HG02588 (cell line): ENCODE results near the gene LRRC3.
"Not testable (repeated sequence)": the region's sequence is repeated elsewhere in the genome, so short reads cannot be mapped to it uniquely, and the experiment has no call there.

Source experiments
- ATAC-seq: cut with Tn5 transposase; IDR thresholded peaks from one replicate; pipeline ENCODE4 v1.9.1; 2021; ENCODE audit warnings: mild to moderate bottlenecking, moderate library complexity; ENCODE audit not compliant: unreplicated experiment

LRRC3 gene

DNA sequence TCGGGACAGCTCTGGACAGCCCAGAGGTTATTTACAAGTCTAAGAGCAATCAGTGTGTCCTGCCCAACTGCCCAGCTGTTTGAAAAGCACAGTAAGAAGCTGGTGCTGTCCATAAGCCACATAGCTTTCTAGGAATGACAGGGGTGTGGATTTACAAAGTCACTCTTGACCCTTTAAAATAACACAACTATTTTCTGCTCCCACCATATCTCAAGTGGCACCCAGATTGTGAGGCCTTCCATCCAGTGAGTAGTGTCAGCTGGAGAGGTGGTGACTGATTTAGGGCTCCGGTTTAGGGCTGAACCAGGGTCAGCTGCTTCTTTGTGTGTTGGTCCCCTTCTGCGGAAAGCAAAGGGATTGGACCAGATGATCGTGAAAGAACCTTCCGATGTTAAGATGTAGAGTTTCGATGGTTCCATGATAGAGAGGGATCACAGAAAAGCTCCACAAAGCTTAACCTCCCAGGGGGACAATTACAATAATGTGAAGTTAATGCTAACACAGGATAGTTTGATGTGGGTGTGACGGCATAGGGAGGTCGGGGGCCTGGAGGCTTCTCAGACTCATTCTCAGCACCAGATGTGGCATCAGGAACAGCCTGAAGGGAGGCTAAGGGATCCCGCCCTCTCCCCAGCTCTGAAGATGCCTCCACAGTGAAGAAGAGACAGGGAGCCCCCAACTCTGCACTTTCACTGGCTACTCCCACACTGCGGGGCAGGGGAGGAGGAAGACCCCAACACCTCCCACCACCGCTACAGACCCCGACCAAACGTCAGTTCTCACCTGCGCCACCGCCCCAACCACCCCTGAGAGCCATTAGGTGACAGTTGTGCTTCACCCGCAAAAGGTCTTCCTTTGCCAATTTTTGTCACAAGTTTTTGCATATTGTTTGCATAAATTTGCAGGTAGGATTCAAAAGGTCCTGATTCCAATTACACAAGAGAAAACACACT is 40.6 kb downstream of the LRRC3 start:
- no peak for ATAC-seq

- no peak for ATAC-seq
These were observed 41.5 kb downstream of the LRRC3 start for GRCh38 chr21:44496564-44497550.

DNA sequence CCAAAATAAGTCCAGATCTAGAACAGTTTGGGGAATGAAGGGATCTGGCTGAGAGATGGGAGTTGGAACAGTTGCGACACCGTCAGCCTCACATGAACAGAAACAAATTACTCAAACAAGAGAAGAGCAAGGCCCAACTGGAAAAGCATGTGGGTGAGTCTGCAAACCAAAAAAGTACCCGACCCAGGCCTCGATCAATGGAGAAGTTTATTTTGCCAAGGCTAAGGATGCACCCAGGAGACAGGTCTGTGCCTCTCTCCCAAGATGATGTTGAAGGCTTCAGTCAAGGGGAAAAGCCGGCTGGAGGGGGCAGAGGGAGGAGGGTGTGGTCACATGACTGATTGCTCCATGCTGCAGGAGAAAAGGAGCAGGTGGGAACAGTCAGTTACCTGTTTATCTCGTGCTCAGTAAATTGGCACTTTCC is 42.4 kb downstream of the LRRC3 start:
- no peak for ATAC-seq

DNA sequence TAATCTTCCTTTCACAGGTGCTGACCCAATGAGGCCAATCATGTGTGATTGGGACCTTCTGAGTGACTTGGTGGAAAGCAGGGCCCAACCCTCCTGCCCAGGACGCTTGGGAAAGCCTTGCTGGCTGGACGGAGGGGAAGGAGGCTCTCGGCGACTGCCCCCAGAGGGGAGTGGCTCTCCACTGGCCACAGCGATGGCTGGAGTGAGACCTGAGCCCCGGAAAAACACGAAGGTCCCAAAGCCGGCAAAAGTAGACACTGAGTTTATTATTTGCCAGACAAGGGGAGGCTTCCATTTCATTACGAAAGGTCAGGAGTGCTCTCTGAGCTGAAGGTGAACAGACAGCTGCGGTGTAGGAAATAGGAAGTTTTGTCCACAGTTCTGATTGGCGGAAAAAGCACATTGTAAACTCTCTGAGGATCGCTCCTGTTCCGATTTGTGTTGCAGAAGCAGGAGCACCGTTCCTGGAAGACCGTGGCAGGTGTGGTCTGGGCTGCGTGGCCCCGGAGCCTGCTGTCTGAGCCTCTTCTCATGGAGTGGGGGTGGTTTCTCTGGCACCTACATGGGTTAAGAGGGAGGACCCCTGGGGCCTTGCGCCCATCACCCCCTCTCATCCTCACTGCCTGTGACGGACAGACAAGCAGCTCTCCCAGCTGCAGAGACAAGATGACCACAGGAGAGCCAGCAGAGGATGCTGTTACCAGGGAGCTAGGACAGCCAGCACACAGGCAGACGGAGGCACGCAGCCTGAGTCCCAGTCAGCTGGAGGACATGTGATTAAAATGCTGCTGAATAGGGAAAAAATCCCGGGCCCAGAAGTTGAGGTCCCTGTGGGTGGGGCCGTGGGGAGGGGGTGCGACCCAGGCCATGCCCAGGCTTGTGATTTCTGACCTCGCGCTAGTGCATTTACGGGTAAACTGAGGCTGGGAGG is 43.2 kb downstream of the LRRC3 start:
- no peak for ATAC-seq

DNA sequence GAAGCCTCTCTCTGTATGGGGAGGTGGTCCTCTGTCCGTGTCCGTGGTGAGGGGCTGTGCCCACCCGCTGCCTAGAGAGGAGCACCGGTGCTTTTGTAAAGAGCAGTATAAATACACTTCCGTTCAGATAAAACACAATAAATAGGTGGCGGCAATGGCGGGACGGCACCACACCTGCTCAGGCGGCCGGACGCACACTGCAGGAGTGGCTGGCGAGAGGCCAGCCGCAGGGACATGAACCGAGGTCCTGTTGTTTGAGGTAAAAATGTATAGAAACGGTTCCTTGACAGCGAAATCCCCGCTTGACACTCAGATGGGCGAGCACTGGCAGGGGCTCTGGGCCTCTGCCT is 43.9 kb downstream of the LRRC3 start:
- no peak for ATAC-seq

DNA sequence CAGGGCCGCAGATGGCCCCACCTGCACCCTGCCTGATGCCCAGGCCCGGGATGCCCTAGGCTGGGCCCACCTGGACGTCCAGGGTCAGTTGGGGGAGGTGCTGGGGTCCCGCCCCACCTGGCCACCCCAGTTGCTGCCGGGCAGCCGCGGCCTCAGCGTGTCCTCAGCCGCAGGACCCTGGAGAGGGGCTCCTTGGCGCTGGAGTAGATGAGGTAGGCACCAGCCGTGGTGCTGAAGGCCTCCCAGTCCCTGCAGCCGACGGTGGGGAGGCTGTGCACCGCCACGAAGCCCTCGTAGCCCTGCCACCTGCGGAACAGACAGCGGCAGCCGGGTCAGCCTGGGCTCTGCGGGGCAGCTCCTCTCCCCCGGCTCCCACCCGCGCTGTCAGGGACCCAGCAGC is 44.3 kb downstream of the LRRC3 start:
- ATAC-seq: no peak

GRCh38 chr21:44500111-44500510 is 44.8 kb downstream of the LRRC3 start:
- ATAC-seq: no peak

DNA sequence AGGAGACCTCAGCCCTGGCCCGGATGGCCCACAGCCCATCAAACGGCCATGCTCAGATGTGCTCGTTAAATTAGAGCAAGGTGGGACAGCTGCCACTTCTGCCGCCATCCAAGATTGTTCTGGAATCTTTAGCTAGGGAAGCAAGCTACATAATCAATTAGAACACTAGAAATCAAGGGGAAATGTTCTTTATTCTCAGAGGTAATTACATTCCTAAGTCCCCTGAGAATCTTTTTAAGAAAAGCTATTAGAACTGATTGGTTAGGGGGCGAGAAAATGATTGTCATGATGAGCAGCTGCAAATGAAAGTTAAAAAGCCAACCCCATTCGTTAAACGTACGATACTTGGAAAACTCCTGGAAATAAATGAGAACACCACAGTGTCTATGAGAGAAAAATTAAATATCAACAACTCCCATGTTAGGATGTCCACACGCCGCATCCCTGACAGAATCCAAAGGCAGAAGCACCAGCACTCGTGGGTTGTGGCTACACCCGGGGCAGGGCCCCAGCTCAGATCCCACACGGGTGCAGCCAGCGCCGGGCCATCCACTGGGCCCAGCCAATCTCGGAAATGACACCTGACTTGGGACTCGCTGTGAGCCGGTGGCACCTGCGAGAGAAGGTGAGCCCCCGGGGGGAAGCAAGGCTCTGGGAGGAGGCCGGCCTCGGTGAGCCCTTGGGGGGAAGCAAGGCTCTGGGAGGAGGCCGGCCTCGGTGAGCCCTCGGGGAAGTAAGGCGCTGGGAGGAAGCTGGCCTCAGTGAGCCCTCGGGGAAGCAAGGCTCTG is 47.1 kb downstream of the LRRC3 start:
- no peak for ATAC-seq

- ATAC-seq: not testable (repeated sequence)
These were observed 47.9 kb downstream of the LRRC3 start for GRCh38 chr21:44503006-44503889.

DNA sequence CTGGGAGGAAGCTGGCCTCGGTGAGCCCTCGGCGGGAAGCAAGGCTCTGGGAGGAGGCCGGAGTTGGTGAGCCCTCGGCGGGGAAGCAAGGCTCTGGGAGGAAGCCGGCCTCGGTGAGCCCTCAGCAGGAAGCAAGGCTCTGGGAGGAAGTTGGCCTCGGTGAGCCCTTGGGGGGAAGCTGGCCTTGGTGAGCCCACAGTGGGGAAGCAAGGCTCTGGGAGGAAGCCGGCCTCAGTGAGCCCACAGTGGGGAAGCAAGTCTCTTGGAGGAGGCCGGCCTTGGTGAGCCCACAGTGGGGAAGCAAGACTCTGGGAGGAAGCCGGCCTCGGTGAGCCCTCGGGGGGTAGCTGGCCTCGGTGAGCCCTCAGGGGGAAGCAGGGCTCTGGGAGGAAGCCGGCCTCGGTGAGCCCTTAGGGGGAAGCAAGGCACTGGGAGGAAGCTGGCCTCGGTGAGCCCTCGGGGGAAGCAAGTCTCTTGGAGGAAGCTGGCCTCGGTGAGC is 48.6 kb downstream of the LRRC3 start:
- ATAC-seq: no peak

- no peak for ATAC-seq
These were observed 50.5 kb downstream of the LRRC3 start for GRCh38 chr21:44505673-44506278.

GRCh38 chr21:44506279-44507255 is 51.3 kb downstream of the LRRC3 start:
- no peak for ATAC-seq

DNA sequence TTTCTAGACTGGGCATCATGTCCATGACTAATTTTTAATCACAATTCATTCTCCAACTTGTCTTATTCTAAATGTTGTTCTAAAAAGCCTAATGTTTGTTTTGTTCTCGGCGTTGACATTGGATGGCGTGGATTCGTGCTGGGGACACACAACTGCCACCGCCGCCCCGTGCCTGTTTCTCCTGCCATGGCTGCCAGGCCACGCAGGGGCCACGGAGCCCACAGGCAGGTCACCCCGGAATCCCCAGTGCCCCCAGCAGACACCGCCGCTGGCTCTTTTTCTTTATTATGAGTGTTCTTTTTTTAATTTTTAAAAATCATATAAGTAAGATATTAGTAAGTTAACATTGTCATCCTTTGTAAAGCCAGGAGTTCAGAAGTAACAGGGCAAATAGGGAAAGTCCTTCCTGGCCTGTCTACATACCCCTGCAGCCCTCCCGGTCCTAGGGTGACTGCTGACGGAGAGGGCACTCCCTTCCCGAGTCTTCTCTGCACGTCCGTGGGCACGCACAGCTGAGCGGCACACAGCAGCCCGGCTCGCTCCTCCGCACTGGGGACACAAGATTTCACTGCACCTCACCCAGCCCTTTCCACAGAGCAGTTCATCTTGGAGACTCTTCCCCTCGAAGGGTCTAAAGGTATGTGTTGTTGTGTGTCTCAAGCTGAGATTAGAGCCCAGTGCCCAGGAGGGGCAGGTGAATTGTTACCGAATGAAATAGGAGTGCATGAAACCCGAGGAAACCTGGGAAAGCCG is 52.5 kb downstream of the LRRC3 start:
- ATAC-seq: no peak

- ATAC-seq: no peak
These were observed 53.1 kb downstream of the LRRC3 start for GRCh38 chr21:44508426-44508710.

GRCh38 chr21:44508711-44509445 is 53.6 kb downstream of the LRRC3 start:
- no peak for ATAC-seq

- no peak for ATAC-seq
These were observed 54.2 kb downstream of the LRRC3 start for GRCh38 chr21:44509539-44509938.
